ENCODE data around the gene GPRIN1.

The GPRIN1 gene

DNA sequence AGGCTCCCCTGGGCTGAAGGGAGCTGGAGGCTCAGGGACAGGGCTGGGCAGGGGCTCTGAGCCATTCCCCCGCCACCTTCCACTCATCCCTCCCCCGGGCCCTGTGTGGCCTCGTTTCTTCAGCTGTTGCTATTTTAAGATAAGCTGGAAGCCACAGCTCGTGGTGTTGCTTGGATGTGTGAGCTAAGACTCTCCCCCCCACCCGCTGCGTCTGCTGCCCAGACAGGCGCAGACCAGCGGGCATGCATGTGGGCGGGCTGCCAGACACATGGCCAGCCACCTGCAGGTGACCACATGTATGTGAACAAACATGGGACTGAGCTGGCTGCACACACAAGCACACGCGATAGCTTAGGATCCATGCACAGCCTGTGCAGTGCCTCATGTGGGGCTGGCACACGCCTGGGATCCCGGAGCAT is 11.7 kb upstream of the GPRIN1 start:
- H3K36me3 Mint-ChIP-seq (ENCODE audit: low read depth): no peaks in the 10 kb centered on the region
- DNase-seq: no peak
- H3K4me3 Mint-ChIP-seq: no peak overlapping the region

DNA sequence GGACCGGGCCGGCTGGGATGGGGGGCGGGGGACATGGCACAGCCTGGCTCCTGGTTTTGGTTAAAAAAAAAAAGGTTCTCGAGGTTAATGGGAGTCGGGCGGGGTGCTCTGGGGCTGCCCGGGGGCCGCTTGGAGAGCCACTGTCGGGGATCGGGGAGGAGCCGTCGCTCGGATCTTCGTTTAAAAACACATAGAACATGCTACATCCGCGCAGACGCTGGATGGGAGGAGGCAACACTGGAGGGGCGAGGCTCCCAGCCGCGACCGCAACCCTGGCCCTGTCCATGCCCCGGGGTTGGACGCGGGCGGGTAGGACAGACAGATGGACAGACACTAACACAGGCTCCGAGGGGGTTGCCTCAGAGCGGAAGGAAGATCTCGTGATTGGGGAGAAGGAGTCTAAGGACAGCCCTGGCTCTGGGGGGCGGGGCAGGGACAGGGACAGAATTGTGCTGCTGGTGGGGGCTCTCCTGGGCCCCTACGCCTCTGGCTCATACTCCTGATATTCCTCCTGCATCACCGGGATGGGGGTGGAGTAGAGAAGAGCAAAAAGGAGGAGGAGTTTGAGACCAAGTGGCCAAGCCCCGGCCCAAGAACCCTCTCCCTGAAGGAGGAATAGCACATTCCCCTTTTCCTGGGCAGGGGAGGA is 10.5 kb upstream of the GPRIN1 start:
- H3K4me3 Mint-ChIP-seq: peak overlapping the region; percentile 42
- H3K4me1 Mint-ChIP-seq (ENCODE audit: low read depth): peaks cover 18% of the 10 kb centered on the region
- H3K9me3 Mint-ChIP-seq: no peaks in the 10 kb centered on the region
- DNase-seq: peak; percentile 45
- H3K27ac Mint-ChIP-seq: no peak overlapping the region
- peaks cover 81% of the 10 kb centered on the region for H3K27me3 Mint-ChIP-seq
- H3K36me3 Mint-ChIP-seq (ENCODE audit: low read depth): no peaks in the 10 kb centered on the region

More for the DNA sequence above, 11.7 kb upstream of the GPRIN1 start:
- peaks cover 18% of the 10 kb centered on the region for H3K4me1 Mint-ChIP-seq (ENCODE audit: low read depth)
- no peaks in the 10 kb centered on the region for H3K9me3 Mint-ChIP-seq
- no peak overlapping the region for H3K27ac Mint-ChIP-seq
- peaks cover 77% of the 10 kb centered on the region for H3K27me3 Mint-ChIP-seq

DNA sequence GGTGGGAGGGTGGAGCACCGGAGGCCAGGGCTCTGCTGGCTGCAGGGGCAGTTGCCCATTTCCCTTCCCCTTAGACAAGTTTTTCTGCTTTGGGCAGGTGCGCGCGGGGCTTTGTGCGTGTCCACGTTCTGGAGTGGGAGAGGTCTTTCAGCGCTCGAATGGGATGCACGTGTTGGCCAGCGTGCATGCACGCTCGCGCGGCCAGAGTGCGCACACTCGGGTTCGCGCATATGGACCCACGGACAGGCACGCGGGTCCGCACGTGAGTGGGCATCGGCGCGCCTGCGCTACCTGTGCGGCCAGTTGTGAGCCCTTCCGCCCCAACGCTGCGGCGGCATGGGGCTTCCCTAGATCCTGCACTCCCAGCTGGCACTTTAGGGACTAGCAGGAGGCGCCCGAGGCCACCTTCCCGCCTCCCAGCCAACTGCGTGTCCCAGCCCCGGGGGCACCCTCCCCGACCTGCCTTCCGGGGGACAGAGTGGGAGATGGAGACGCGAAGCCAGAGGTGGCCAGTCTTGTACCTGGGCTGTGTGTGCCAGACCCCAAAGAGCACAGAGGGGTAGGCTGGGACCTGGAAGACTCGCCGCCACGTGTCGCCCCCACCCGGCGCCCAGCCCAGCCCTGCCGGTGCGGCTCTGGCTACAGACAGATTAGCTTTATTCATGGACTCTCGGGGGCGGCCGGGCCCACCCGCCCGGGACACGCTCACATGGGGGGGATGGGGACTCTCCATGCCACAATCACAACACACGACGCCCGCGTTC is 9.8 kb upstream of the GPRIN1 start:
- peaks cover 18% of the 10 kb centered on the region for H3K4me1 Mint-ChIP-seq (ENCODE audit: low read depth)
- no peaks in the 10 kb centered on the region for H3K36me3 Mint-ChIP-seq (ENCODE audit: low read depth)
- no peak overlapping the region for H3K27ac Mint-ChIP-seq
- peaks cover 78% of the 10 kb centered on the region for H3K27me3 Mint-ChIP-seq
- no peak for DNase-seq
- peak overlapping the region; percentile 42 for H3K4me3 Mint-ChIP-seq
- no peaks in the 10 kb centered on the region for H3K9me3 Mint-ChIP-seq

DNA sequence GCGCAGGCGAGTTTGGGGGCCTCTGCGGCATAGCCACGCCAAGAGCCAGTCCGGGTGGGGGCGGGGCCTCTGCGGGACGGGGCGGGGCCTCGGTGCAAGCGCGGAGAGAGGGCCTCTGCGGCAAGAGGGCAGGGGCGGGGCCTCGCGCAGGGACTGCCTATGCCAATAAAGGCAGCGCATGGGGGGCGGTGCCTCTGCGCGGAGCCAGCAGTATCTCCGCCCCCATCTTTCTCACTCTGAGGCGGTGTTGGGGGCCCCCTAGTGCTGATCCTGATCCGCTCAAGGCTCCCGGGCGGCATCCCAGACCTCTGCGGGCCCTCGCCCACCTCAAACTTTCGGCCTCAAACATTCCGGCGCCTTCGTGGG is 9.2 kb upstream of the GPRIN1 start:
- peaks cover 18% of the 10 kb centered on the region for H3K4me1 Mint-ChIP-seq (ENCODE audit: low read depth)
- H3K27ac Mint-ChIP-seq: no peak overlapping the region
- no peak overlapping the region for H3K4me3 Mint-ChIP-seq
- no peaks in the 10 kb centered on the region for H3K9me3 Mint-ChIP-seq
- peaks cover 77% of the 10 kb centered on the region for H3K27me3 Mint-ChIP-seq
- H3K36me3 Mint-ChIP-seq (ENCODE audit: low read depth): no peaks in the 10 kb centered on the region
- DNase-seq: peak; percentile 85

DNA sequence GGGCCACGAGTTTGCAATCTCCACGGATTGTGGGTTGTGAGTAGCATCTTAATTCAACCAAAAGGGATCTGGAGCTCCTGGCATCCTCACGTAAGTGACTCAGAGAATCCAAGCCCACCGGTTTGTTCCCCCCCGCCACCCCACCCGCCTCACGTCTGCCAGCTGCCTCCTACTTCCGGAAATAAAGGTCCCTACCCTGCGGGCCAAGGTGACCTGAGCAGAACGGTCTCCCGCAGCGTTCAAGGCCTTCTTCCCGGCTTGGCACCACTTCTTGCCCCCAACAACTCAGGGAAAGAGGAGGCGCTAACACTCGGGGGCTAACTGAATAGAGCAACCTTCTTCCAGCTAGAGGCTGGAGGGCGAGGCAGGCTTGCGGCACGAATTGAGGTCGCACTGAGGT is 8.8 kb upstream of the GPRIN1 start:
- H3K4me1 Mint-ChIP-seq (ENCODE audit: low read depth): peaks cover 18% of the 10 kb centered on the region
- H3K36me3 Mint-ChIP-seq (ENCODE audit: low read depth): no peaks in the 10 kb centered on the region
- H3K4me3 Mint-ChIP-seq: no peak overlapping the region
- H3K27me3 Mint-ChIP-seq: peaks cover 73% of the 10 kb centered on the region
- H3K9me3 Mint-ChIP-seq: no peaks in the 10 kb centered on the region
- no peak overlapping the region for H3K27ac Mint-ChIP-seq
- DNase-seq: no peak

DNA sequence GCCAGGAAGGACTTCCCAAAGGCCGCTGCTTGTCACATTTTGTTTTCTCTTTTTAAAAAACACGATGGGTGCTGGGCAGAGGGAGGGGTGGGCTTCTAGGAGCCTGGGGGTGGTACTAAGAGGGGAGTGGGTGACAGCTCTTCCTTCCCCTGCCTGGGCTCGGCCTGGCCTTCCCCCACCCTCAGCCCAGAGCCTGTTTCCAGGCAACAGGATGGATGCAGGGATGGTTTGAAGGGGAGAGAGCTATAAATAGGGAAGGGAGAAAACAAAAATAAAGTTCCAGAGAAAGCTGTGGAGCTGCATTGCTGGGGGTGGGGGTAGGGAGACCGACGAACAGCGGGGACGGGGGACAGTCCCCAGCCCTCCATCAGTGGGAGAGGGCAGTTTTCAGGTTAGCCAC is 6.6 kb upstream of the GPRIN1 start:
- no peak for DNase-seq
- H3K9me3 Mint-ChIP-seq: no peaks in the 10 kb centered on the region
- H3K4me3 Mint-ChIP-seq: no peak overlapping the region
- H3K4me1 Mint-ChIP-seq (ENCODE audit: low read depth): peaks cover 19% of the 10 kb centered on the region
- no peak overlapping the region for H3K27ac Mint-ChIP-seq
- H3K36me3 Mint-ChIP-seq (ENCODE audit: low read depth): no peaks in the 10 kb centered on the region
- peaks cover 79% of the 10 kb centered on the region for H3K27me3 Mint-ChIP-seq

DNA sequence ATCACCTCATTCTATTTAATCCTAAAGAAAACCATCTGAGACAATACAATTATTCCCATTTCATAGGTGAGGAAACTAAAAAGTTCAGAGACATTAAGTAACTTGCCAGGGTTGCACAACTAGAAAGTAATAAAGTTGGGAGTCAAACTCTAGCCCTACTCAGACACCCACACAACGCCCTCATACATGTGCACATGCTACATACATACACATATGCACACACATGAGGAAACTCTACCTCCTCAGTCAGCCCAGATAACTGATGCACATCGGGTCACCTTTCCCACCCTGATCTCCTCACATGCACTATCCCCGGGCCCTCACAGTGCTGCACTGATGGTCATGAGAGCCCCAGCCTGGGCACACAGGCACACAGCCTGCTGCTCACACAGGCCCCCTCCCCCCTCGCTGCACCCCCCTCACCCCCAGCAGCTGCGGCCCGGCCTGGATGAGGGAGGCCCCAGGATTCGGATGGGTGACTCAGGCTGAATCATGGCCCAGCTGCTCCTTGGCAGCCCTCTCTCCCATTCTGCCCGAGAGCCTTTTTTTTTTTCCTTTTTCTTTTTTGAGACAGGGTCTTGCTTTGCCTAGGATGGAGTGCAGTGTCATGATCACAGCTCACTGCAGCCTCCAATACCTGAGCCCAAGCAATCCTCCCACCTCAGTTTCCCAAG is 5.0 kb upstream of the GPRIN1 start:
- no peak for DNase-seq
- Mint-ChIP-seq H3K36me3 (ENCODE audit: low read depth) (no peaks in the 10 kb centered on the region), H3K9me3 (no peaks in the 10 kb centered on the region), H3K4me1 (ENCODE audit: low read depth) (peaks cover 17% of the 10 kb centered on the region), H3K4me3 (no peak overlapping the region), H3K27ac (no peak overlapping the region), H3K27me3 (peaks cover 70% of the 10 kb centered on the region)

DNA sequence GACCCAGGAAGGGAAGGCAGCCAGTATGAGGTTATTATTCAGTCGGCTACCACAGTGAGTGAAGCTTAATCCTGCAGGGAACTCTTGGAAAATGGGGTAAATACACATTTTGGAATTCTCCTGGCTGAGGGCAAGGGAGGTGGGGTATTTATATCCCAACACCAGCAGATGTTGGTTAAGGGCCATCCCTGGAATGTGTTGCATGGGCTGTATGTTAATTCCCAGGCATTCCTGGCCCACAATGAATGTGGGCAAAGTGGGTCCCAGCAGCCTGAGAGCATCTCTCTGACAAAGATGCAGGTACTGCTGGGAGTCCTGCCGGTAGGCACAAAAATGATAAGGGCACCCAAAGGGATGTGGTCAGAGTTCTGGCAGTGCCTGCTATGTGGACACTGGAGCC is 2.9 kb upstream of the GPRIN1 start:
- peaks cover 61% of the 10 kb centered on the region for H3K27me3 Mint-ChIP-seq
- H3K27ac Mint-ChIP-seq: no peak overlapping the region
- peaks cover 14% of the 10 kb centered on the region for H3K4me1 Mint-ChIP-seq (ENCODE audit: low read depth)
- no peaks in the 10 kb centered on the region for H3K9me3 Mint-ChIP-seq
- DNase-seq: no peak
- no peaks in the 10 kb centered on the region for H3K36me3 Mint-ChIP-seq (ENCODE audit: low read depth)
- no peak overlapping the region for H3K4me3 Mint-ChIP-seq

DNA sequence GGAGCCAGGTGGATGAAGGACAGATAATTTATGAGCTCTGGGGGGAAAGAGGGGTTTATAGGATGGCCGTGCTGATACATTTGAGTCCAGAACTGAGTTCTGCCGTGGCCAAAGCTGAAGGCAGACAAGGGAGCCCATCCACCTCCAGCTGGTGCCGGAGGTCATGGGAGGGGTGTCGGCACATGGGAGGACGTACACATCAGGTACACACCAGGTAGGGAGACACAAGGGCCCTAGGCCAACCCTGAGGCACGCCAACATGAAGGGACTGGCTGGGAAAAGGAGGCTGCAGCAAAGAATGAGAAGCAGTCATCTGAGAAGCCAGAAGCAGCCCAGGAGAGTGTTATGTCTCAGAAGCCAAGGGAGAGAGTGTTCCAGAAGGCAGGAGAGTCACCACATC is 2.1 kb upstream of the GPRIN1 start:
- peaks cover 14% of the 10 kb centered on the region for H3K4me1 Mint-ChIP-seq (ENCODE audit: low read depth)
- H3K27me3 Mint-ChIP-seq: peaks cover 52% of the 10 kb centered on the region
- H3K4me3 Mint-ChIP-seq: no peak overlapping the region
- no peak overlapping the region for H3K27ac Mint-ChIP-seq
- no peak for DNase-seq
- no peaks in the 10 kb centered on the region for H3K9me3 Mint-ChIP-seq
- no peaks in the 10 kb centered on the region for H3K36me3 Mint-ChIP-seq (ENCODE audit: low read depth)

DNA sequence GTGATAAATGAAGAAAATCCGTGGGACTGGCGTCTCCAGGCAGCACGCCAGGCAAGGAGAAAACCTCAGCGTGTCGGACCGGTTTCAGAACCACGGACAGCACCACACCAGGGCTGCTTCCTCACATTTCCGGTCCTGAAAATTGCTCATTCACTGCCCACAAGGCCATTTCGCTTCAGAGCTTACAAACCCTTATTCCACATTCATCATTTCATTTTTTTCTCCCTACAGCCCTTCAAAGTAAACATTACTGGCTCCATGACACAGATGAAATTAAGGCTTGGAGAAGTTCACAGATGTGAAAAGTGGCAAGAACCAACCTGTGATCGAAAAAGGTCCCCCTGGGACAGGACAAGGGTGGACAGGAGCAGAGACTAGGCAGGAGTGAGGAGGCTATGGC is 1.5 kb upstream of the GPRIN1 start:
- Mint-ChIP-seq H3K4me1 (ENCODE audit: low read depth) (peaks cover 14% of the 10 kb centered on the region), H3K27ac (no peak overlapping the region), H3K27me3 (peaks cover 47% of the 10 kb centered on the region)

DNA sequence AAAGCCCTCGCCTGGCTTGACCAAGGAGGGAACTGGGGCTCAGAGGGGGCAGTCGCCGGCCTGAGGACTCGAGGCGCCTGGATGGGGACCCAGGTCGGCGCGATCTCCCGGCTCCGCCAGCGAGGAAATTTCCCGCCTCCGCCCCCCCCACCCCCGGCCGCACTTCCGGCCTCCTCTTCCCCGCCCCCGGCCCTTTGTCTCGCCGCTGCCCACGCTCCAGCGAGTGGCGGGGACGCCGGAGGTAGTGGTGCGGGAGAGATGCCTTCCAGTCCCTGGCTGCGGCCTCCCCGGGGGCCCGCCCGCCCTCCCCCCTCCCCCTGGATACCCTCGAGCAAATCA is 448 bp upstream of the GPRIN1 start:
- no peak overlapping the region for H3K27ac Mint-ChIP-seq
- H3K36me3 Mint-ChIP-seq (ENCODE audit: low read depth): no peaks in the 10 kb centered on the region
- DNase-seq: no peak
- no peaks in the 10 kb centered on the region for H3K9me3 Mint-ChIP-seq
- peak overlapping the region; percentile 67 for H3K4me3 Mint-ChIP-seq
- peaks cover 37% of the 10 kb centered on the region for H3K27me3 Mint-ChIP-seq
- peaks cover 14% of the 10 kb centered on the region for H3K4me1 Mint-ChIP-seq (ENCODE audit: low read depth)

More for the DNA sequence above, 1.5 kb upstream of the GPRIN1 start:
- Mint-ChIP-seq H3K4me3 (no peak overlapping the region), H3K36me3 (ENCODE audit: low read depth) (no peaks in the 10 kb centered on the region), H3K9me3 (no peaks in the 10 kb centered on the region)
- DNase-seq: peak; percentile 53

DNA sequence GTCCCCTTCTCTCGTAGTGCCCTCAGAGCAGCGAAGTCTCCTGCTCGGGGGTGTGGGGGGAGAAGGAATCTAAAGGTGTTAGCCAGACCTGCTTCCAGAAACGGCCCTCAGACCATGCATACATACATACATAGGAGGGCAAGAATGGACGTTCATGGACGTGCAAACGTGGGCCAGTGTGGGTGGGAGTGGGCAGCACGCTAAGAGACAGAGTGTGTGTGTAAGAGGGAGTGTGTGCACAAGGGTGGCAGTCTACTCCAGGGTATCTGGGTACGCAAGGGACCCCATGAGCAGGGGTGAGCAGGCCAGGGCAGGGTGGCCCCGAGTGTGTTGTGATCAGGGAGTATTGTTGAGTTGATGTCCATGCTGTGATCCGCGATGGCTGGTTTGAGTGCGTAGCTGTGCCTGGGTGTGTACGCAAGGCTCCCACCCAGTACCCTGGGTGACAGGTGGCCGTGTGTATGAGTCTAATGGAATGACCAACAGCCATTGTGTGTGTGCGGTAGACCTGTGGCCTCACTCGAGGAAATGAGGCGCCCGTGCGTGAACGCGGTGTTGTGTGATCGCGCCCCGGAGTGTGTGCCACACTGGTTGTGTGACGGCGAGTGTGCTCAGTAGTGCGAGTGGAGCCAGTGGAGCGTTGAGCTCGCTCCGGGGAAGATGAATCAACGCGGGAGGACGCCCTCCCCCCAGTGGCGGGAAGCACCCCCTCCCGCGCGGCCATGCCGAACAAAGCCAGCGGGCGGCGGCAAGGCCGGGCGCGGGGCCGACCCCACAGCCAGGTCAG is 826 bp downstream of the GPRIN1 start:
- H3K9me3 Mint-ChIP-seq: no peaks in the 10 kb centered on the region
- peaks cover 33% of the 10 kb centered on the region for H3K27me3 Mint-ChIP-seq
- peaks cover 14% of the 10 kb centered on the region for H3K4me1 Mint-ChIP-seq (ENCODE audit: low read depth)
- peak overlapping the region; percentile 80 for H3K4me3 Mint-ChIP-seq
- H3K36me3 Mint-ChIP-seq (ENCODE audit: low read depth): no peaks in the 10 kb centered on the region
- H3K27ac Mint-ChIP-seq: peak overlapping the region; percentile 88
- DNase-seq: peak; percentile 56

DNA sequence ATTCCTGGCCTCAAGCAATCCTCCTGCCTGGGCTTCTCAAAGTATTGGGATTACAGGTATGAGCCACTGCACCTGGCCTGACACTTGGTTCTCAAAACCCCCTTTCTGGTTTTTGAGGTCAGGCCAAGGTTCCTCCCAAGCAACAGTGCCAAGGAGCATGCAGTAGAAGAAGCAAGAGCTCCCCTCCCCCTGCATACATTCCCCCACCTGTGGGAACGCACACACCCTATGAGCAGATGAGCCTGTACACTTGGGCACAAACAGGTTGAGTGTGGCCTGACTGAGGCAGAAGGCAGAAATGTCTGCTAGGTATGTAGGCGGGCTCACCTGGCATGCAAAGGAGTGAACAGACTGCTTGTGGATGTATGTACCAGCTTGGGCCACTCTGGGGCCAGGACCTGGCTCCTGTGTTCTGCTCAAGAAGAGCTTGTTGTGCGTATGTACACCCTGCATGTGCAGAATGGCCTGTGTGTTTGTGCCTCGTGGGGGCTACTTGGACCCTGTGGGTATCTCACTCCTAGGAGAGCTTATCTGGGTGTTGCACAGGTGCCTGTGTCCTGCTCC is 1.7 kb downstream of the GPRIN1 start:
- peaks cover 14% of the 10 kb centered on the region for H3K4me1 Mint-ChIP-seq (ENCODE audit: low read depth)
- no peak overlapping the region for H3K27ac Mint-ChIP-seq
- peak overlapping the region; percentile 80 for H3K4me3 Mint-ChIP-seq
- H3K9me3 Mint-ChIP-seq: no peaks in the 10 kb centered on the region
- DNase-seq: no peak
- H3K36me3 Mint-ChIP-seq (ENCODE audit: low read depth): no peaks in the 10 kb centered on the region
- H3K27me3 Mint-ChIP-seq: peaks cover 32% of the 10 kb centered on the region

DNA sequence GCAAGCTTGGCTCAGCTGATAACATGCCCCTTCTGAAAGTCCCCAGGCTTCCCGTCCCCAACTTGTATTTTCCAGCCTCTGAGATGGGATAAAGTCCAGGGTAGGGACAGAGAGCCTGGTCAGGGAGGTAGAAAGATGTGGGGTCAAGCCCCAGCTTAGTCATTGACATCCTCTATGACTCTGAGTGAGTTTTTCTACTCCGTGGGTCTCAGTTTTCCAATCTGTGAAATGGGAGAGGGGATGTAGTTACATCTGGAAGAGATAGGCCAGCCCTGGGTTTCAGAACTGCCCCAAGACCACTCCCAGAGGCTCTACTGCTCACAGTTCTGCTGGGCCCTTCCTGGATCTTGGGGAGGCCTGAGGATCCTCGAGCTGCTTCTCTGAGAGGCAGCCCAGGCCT is 3.1 kb downstream of the GPRIN1 start:
- DNase-seq: no peak
- Mint-ChIP-seq H3K27me3 (peaks cover 20% of the 10 kb centered on the region), H3K4me3 (no peak overlapping the region), H3K36me3 (ENCODE audit: low read depth) (no peaks in the 10 kb centered on the region), H3K4me1 (ENCODE audit: low read depth) (peaks cover 14% of the 10 kb centered on the region), H3K27ac (no peak overlapping the region), H3K9me3 (no peaks in the 10 kb centered on the region)

Data from activated T-cell treated with anti-CD3 and anti-CD28 coated beads, Interleukin-2, amount 50 U/mL, for 24 hours (primary cell).